GM19025 (cell line): ENCODE results near the gene ADAMTSL3.

Source experiments
- ATAC-seq: cut with Tn5 transposase; IDR thresholded peaks from one replicate; pipeline ENCODE4 v1.9.1; 2021; ENCODE audit warnings: mild to moderate bottlenecking, low read depth, moderate library complexity; ENCODE audit not compliant: unreplicated experiment

ADAMTSL3 gene, protein sequence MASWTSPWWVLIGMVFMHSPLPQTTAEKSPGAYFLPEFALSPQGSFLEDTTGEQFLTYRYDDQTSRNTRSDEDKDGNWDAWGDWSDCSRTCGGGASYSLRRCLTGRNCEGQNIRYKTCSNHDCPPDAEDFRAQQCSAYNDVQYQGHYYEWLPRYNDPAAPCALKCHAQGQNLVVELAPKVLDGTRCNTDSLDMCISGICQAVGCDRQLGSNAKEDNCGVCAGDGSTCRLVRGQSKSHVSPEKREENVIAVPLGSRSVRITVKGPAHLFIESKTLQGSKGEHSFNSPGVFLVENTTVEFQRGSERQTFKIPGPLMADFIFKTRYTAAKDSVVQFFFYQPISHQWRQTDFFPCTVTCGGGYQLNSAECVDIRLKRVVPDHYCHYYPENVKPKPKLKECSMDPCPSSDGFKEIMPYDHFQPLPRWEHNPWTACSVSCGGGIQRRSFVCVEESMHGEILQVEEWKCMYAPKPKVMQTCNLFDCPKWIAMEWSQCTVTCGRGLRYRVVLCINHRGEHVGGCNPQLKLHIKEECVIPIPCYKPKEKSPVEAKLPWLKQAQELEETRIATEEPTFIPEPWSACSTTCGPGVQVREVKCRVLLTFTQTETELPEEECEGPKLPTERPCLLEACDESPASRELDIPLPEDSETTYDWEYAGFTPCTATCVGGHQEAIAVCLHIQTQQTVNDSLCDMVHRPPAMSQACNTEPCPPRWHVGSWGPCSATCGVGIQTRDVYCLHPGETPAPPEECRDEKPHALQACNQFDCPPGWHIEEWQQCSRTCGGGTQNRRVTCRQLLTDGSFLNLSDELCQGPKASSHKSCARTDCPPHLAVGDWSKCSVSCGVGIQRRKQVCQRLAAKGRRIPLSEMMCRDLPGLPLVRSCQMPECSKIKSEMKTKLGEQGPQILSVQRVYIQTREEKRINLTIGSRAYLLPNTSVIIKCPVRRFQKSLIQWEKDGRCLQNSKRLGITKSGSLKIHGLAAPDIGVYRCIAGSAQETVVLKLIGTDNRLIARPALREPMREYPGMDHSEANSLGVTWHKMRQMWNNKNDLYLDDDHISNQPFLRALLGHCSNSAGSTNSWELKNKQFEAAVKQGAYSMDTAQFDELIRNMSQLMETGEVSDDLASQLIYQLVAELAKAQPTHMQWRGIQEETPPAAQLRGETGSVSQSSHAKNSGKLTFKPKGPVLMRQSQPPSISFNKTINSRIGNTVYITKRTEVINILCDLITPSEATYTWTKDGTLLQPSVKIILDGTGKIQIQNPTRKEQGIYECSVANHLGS (N-terminal part only)

DNA sequence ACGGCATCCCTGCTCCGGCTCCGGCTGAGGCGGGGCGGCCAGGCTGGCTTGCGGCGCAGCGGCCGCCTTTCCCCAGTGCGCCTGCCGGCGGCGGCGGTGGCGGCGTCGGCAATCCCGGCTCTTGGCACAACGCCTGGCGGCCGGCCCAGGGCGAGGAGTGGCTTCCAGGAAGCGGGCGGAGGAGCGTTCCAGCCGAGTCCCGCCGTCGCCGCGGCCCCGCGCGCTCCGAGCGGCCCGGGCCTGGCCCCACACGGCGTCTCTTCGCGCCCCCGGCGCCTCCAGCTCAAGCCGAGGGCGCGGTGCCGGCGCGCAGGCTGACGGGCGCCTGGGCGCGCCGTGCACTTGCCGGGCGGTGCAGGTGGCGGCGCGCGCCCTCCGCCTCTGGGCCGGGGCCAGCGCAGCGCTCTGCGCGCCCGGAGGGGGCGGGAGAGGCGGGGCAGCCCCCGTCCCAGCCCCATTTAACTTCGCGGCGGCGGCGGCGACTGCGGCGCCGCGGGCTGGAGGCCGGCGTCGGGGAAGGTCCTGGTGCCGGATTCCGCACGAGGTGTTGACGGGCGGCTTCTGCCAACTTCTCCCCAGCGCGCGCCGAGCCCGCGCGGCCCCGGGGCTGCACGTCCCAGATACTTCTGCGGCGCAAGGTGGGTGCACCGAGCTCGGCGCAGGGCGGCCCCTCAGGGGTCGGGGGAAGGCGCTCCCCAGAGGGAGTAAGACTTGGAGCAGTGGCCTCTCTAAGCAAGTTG lies at the start of gene ADAMTSL3:
ADAMTSL3 (plus strand) TSS at position 485 of the 740 bp plus-strand sequence. CDS start 1,639 bp downstream, outside the sequence.
- ATAC-seq: no peak

DNA sequence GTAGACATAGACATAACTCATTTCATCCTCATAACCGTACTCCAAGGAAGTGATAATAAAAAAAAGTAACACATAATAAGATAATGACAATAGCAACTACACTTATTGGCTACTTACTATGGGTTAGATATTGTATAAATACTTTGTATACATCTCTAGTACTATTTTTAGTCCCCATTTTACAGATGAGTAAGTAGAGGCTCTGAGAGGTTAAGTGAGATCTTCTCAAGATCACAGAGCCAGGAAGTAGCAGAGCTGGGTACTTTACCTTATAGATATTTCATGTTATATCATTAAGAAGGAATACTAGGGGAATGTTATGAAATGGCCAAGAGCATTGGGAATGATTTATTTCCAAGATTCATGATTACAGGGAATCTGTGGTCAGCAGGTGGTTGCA lies 49.4 kb upstream of the ADAMTSL3 start:
- no peak for ATAC-seq

DNA sequence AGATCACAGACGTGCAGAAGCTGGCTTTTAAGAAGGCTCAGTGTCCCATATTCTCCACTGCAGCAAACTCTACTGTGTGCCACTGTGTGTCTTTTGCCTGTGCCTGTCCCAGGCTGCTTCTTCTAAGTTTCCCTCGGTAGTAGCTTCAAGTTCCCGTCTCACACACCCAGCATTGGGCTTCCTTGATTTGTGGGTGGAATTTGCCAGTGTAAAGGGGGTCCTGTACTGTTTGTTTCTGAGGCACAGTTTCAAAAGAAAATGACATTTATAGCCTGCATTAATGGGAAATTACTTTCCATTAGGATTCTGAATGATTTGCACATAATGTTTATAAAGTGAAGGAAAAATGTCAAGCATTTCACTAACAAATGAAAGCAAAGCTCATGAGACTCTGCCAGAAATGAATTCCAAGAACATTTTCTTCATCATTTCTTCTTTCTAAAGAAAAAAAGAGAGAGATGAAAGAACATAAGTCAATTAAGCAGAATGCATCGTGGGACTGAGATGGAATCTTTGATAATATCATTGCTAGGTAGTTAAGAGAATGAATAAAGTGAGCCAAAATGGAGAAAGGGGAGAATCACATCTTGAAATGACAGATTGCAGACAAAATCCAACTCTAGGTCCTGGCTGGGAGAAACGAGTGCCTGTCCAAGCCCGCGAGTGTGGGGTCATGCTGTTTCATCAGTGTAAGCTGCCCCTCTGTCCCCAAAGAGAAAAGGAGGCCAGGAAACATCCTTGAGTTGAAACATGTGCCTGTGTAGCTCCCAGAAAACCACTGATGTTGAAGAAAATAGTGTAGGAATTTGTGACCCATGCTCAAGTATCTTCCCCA lies 48.6 kb upstream of the ADAMTSL3 start:
- no peak for ATAC-seq

DNA sequence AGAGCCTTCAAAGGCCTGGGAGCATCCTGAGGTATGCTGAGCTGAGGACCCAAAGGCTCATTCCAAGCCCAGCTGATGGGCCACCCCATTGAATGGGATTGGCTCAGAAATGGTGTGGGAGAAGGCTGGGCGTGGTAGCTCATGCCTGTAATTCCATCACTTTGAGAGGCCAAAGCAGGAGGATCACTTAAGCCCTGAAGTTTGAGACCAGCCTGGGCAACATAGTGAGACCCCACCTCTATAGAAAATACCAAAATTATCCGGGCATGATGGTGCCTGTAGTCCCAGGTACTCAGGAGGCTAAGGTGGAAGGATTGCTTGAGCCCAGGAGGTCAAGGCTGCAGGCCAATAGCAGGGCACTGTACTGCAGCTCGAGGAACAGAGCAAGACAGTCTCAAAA lies 43.8 kb upstream of the ADAMTSL3 start:
- no peak for ATAC-seq

GRCh38 chr15:83610901-83611685 lies 42.8 kb upstream of the ADAMTSL3 start:
- no peak for ATAC-seq

DNA sequence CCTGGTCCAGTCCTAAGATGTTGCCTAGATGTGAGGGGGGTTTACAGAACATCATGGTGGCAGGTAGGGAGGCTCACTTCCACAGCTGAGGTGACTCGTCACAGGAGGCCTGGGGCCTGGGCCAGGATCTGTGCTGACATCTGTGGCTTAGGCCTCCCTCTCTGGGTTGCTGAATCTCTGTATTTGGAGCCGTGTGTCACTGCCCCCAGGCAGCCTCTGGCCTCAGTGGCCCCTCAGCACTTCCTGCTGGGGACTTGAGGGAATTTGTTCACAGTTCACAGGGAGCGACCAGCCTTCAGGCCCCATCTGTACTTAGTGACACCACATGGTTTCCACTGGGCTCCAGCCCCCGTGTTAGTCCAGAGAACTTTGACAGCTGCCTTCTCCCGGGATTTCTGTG lies 41.7 kb upstream of the ADAMTSL3 start:
- ATAC-seq: no peak

- ATAC-seq: no peak
Observed at GRCh38 chr15:83612898-83613635, 40.9 kb upstream of the ADAMTSL3 start.

DNA sequence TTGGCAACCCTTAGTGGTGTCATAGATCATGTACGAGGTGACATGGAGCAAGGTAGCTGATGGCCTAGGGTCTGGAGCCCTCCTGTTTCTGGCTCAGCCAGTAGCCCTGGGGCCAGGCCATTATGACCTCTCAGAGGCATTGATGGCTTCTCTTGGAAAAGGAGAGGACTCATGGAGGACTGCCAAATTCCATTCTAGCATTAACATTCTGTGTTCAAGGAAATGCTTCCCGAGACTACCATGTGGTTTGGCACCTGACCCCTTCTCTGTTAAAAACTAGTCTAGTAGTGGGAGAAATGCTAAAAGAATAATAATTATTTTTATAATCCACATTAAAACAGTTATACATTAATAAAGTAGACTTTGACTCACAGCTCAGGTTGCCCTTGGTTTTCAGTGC lies 40.2 kb upstream of the ADAMTSL3 start:
- ATAC-seq: no peak

- no peak for ATAC-seq
Observed at GRCh38 chr15:83616840-83617239, 37.1 kb upstream of the ADAMTSL3 start.

DNA sequence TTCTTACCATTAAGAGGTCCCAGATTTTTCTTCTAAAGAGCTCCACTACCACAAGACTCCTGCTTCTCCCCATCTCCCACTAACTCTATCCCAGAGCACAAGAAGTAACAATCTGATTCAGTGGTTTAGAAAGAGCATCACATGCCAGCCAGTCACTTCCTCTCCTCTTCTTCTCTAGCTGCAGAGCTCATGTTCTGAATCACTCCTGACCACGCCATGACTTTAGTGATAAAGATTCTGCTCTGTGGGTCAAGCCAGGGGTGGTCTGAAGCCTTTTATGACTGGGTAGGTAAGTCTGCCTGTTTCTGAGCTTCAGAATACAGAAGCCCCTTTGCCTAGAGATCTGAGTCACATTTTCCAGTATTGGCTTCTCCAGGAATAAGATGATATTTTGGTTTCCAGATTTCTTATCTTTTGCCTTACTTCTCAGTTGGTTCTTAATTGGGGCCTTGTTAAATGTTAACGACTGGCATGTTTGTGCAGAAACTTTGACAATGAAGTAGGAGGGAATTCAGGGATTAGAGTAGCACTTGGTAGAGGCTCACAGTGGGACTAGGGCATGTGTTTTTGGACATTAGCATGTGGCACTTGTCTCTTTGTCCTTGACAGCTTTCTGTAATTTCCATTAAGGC lies 27.6 kb upstream of the ADAMTSL3 start:
- ATAC-seq: no peak

- ATAC-seq: no peak
Observed at GRCh38 chr15:83631534-83631933, 22.4 kb upstream of the ADAMTSL3 start.

DNA sequence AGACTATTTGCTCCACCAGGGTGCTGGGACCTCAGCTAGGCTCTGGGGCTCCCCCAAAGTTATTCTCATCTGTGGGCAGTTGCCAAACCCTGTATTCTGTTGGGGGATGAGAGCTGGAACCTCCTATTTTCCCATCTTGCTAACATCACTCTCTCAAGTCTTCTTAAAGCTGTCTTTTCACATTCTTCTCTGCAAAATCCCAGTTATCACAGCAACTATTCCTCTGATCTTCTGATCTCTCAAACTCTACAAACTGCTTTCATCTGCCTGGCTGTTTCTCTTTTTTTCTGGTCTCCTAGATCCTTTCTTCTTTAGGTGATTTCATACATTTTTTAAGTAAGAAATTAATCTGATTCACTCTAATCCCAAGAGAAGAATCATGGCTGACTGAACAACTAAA lies 10.7 kb upstream of the ADAMTSL3 start:
- no peak for ATAC-seq

- ATAC-seq: no peak
Observed at GRCh38 chr15:83644439-83644838, 9.5 kb upstream of the ADAMTSL3 start.

DNA sequence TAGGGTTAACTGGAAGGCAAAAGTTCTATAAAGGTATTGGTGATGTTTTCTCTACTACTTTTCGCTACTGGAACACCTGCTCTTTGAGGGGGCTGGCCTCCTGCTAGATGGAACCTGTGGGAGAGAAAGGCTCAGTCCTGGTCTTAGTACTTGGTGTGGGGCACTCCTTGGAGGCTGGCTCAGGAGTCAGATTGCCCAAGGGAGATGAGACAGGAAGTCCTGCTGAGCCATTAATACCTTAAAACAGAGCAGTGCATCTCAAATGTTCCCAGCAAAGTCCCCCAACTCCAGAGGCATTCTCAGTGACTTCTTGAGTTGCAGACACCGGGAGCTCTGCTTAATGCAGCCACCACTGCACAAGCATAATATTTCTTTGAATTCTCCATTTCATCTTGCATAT lies 3.1 kb upstream of the ADAMTSL3 start:
- no peak for ATAC-seq

DNA sequence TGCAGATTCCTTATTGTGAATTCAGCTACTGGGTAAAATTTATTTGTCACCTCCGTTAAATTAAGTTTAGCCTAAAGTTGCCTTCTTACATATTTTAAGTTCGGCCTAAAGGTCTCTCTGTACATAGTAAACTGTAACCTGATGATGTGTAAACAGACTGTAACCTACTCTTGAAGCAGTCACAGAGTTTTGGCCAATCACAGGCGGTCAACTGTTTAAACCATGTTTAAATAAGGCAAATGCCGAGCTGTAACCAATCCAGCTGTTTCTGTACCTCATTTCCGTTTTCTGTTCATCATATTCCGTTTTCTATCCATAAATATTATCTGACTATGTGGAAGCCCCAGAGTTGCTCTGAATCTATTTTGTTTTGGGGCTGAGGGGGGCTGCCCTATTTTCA lies 2.4 kb upstream of the ADAMTSL3 start:
- no peak for ATAC-seq

DNA sequence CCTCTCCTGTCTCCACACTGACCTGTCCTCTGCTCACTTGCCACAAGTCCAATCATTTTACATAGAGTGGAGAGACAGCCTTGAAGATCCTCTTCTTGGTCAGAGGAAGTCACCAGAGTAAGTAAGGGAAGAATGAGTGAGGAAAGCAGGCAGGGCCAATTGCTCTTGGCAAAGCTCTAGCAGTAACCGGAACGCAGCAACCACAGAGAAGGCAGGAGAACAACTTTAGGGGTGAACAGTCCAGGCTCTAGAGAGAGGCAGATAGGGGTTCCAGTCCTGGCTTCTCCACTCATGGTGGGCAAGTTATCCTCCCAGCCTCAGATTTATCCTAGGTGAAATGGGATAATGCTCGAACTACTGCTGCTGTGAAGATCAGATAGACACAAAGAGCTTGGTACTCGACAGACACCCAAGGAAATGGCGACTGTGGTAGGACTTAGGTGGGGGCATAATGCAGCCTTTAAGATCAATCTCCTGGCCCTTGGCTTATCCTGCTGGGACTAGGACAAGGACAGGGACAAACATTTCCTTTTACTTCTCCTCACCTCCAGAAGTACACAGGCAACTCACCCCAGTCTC lies 1.2 kb upstream of the ADAMTSL3 start:
- no peak for ATAC-seq

DNA sequence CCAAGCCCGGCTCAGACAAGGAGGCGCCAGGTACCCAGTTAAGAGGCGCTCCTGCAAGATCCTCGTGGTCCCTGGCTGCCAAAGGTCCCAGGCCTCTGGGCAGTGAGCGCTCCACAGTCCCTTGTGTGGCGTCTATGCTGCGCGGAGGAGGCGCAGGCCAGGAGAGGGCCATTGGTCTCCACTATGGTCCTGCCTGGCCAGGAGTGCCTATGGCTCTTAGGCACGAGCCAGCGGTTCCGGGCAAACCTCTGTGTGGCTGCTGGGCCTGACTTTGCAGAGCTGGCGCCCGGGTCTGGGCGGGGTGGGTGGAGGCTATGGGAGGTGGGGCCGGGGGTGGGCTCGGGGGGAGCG lies 660 bp upstream of the ADAMTSL3 start:
- no peak for ATAC-seq
